Neural cell (in vitro differentiated cells): Measurements from ENCODE around the gene AKR7A3.

Experiments
- MXI1 ChIP-seq: fragments of 450-650 bp; conservative IDR thresholded peaks from 2 replicates; pipeline ENCODE4 v1.6.1; 2014; ENCODE audit warnings: antibody characterized with exemption, mild to moderate bottlenecking; ENCODE audit not compliant: poor library complexity, severe bottlenecking
- RAD21 ChIP-seq: fragments of 450-650 bp; conservative IDR thresholded peaks from 2 replicates; pipeline ENCODE4 v1.6.1; 2014; ENCODE audit warnings: antibody characterized with exemption, mild to moderate bottlenecking, moderate library complexity
- TF ChIP-seq, protein P1 (sequence below): fragments of 450-650 bp; IDR thresholded peaks from 2 replicates; pipeline ENCODE4 v1.5.1; 2014; ENCODE audit warnings: antibody characterized with exemption, mild to moderate bottlenecking, moderate library complexity; ENCODE audit not compliant: poor library complexity, severe bottlenecking

DNA sequence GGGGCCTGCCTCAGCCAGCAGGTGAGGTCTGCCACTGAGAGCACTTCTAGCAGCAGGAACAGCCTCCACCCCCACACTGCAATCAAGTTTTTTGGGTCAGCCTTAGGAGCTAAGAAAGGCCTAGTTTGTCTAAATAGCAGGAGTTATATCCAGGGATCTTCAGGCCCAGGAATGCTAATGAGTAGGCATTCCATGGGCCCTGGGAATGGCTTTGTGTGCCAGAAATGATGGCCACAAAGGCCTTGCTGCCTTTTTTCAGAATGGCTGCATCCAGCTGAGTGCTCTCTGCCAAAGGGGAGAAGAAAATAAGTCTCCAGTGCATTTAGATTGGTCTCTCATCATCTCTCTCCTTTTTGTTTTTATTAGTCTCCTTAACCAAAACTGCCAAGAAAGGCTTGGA lies 34.2 kb downstream of the AKR7A3 start:
- TF ChIP-seq, protein P1, sequence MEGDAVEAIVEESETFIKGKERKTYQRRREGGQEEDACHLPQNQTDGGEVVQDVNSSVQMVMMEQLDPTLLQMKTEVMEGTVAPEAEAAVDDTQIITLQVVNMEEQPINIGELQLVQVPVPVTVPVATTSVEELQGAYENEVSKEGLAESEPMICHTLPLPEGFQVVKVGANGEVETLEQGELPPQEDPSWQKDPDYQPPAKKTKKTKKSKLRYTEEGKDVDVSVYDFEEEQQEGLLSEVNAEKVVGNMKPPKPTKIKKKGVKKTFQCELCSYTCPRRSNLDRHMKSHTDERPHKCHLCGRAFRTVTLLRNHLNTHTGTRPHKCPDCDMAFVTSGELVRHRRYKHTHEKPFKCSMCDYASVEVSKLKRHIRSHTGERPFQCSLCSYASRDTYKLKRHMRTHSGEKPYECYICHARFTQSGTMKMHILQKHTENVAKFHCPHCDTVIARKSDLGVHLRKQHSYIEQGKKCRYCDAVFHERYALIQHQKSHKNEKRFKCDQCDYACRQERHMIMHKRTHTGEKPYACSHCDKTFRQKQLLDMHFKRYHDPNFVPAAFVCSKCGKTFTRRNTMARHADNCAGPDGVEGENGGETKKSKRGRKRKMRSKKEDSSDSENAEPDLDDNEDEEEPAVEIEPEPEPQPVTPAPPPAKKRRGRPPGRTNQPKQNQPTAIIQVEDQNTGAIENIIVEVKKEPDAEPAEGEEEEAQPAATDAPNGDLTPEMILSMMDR, result no peak
- TF ChIP-seq RAD21, result no peak
- no peak for TF ChIP-seq MXI1
